ENCODE measurements around the gene ASCL5.

DNA sequence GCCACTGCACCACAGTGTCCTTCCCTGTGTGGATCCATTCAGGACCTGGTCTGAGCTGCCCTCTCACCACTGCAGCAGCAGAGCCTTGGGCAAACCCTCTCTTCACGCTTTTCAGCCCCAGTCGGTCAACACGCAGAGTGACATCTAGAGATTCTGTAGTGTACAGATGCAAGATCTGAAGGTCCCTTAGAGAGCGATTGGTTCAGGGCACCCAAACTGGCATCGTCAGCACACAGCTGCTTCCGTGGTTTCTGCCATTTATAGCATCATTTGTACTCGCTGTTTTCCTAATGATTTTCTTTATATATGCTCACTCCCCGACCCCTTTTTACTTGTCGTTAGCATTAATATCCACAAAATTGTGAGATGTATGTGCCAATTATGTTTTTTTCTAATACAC is 1.5 kb upstream of the ASCL5 start:
- TF ChIP-seq CTCF (IDR thresholded peaks at IDR 0.05) (no peak), POLR2AphosphoS5 (IDR thresholded peaks at IDR 0.05) (no peak), EP300 (IDR thresholded peaks at IDR 0.05) (no peak)

Measured in esophagus muscularis mucosa (tissue), 4 donors.